K562 (cell line): Measurements from ENCODE around the gene FLII. TPM values are rescaled to one million over a fixed set of nuclear protein-coding genes. Genes with fewer than 3 reads are reported as not detected.

Experiments
- ATAC-seq: fragments of 200-7000 bp; cut with Tn5 transposase; 3 replicates; pipeline ENCODE4 v1.9.1; 2020; ENCODE audit warnings: moderate library complexity
- BruUV-seq: library from RNA; stranded (reverse); fragments of 400-500 nt; replicated peaks from 2 replicates; lab custom pipeline; 2021; lab: Mats Ljungman, UMichigan
- CTCF ChIA-PET: fragments of 300-600 bp; formaldehyde crosslinking; extraction: SDS; loops from one replicate; lab custom pipeline; 2021; ENCODE audit warnings: low intra/inter-chr PET ratio; lab: Yijun Ruan, JAX
- POLR2A ChIA-PET: fragments of 300-600, 350-650 bp; sonication (Branson Sonifier 250); formaldehyde crosslinking; extraction: SDS; loops from one replicate; lab custom pipeline; 2021; ENCODE audit warnings: antibody characterized with exemption, inconsistent platforms; lab: Yijun Ruan, JAX
- DNase-seq, 4 experiments: peaks; one replicate each; pipeline versions ENCODE4 v3.0.0 to v3.0.0-alpha.2; 2011 to 2018; ENCODE audit warnings: low spot score in 3 of 4, mixed read lengths in 3 of 4; ENCODE audit errors: extremely low read depth in 1 of 4
- FAIRE-seq: peaks from 2 replicates; lab custom pipeline; 2011; peaks lifted over from hg19 to GRCh38; lab: Jason Lieb, UNC
- H2AFZ ChIP-seq: 2 replicates; pipeline ENCODE4 v1.6.0; 2011; ENCODE audit warnings: low read depth, low read length, control low read depth, inconsistent platforms
- H3K27ac ChIP-seq: fragments of 200-600 bp; 3 replicates; pipeline ENCODE4 v1.8.0; 2011; ENCODE audit warnings: low read depth, mild to moderate bottlenecking, control low read depth, inconsistent platforms, low read length, moderate library complexity, mixed read lengths; ENCODE audit errors: extremely low read depth
- H3K27me3 ChIP-seq, 2 experiments: fragments of 300-600 bp in 1 of 2; 2 replicates in 1 of 2; 3 replicates in 1 of 2; pipeline versions ENCODE4 v1.6.0 to v1.8.0; 2011; ENCODE audit warnings: inconsistent platforms in 2 of 2, low read length in 2 of 2, mild to moderate bottlenecking in 1 of 2, mixed read lengths in 1 of 2, moderate library complexity in 1 of 2; ENCODE audit not compliant: control insufficient read depth in 2 of 2, insufficient read depth in 2 of 2
- H3K36me3 ChIP-seq: fragments of 300-600 bp; 3 replicates; pipeline ENCODE4 v1.8.0; 2011; ENCODE audit warnings: mild to moderate bottlenecking, low read length, inconsistent platforms; ENCODE audit not compliant: control insufficient read depth, insufficient read depth
- H3K4me1 ChIP-seq, 2 experiments: fragments of 200-600 bp in 1 of 2; replicated peaks in 1 of 2; 2 replicates in 1 of 2; 3 replicates in 1 of 2; pipeline versions ENCODE4 v1.5.1 to v1.8.0; 2011; ENCODE audit warnings: inconsistent platforms in 2 of 2, low read length in 2 of 2, mild to moderate bottlenecking in 1 of 2, mixed read lengths in 1 of 2, moderate library complexity in 1 of 2; ENCODE audit not compliant: control insufficient read depth in 2 of 2, insufficient read depth in 2 of 2
- H3K4me2 ChIP-seq: 2 replicates; pipeline ENCODE4 v1.6.1; 2011; ENCODE audit warnings: low read length, control low read depth, inconsistent platforms, mixed read lengths; ENCODE audit not compliant: insufficient read depth
- H3K4me3 ChIP-seq: fragments of 200-600 bp; sonication (generic), shearing (Covaris generic); 2 replicates; pipeline ENCODE4 v1.5.1; 2016; ENCODE audit warnings: control low read depth, inconsistent platforms
- H3K79me2 ChIP-seq: fragments of 200-600 bp; 3 replicates; pipeline ENCODE4 v1.8.0; 2011; ENCODE audit warnings: low read length, inconsistent platforms; ENCODE audit not compliant: control insufficient read depth, insufficient read depth
- H3K9ac ChIP-seq, 2 experiments: 2 replicates each; pipeline versions ENCODE4 v1.6.0 to v1.6.1; 2011; ENCODE audit warnings: low read depth in 2 of 2, low read length in 2 of 2, control low read depth in 1 of 2, inconsistent platforms in 1 of 2, mild to moderate bottlenecking in 1 of 2, mixed read lengths in 1 of 2; ENCODE audit not compliant: insufficient read depth in 1 of 2
- H3K9me1 ChIP-seq: one replicate; pipeline ENCODE4 v1.6.0; 2011; ENCODE audit warnings: inconsistent platforms, mild to moderate bottlenecking, low read length, moderate library complexity; ENCODE audit not compliant: control insufficient read depth, insufficient read depth
- H3K9me3 ChIP-seq: replicated peaks from 2 replicates; pipeline ENCODE4 v1.5.1; 2011; ENCODE audit warnings: low read depth, low read length, inconsistent platforms; ENCODE audit not compliant: control insufficient read depth, insufficient read depth
- H4K20me1 ChIP-seq: replicated peaks from 2 replicates; pipeline ENCODE4 v1.6.1; 2011; ENCODE audit warnings: low read length, inconsistent platforms, mixed read lengths; ENCODE audit not compliant: control insufficient read depth, insufficient read depth
- CC2D1A ChIP-seq: fragments of 450-650 bp; IDR thresholded peaks from 2 replicates; pipeline ENCODE4 v1.6.1; 2017; ENCODE audit warnings: mild to moderate bottlenecking
- PBX2 ChIP-seq, 2 experiments: IDR thresholded peaks in 1 of 2; conservative IDR thresholded peaks in 1 of 2; 2 replicates each; pipeline ENCODE4 v1.6.1; 2016; ENCODE audit warnings: low read depth in 2 of 2, mild to moderate bottlenecking in 1 of 2, missing compliant biosample characterization in 1 of 2, missing genetic modification characterization in 1 of 2, moderate library complexity in 1 of 2
- TFAP4 ChIP-seq: sonication (generic); formaldehyde crosslinking; IDR thresholded peaks from 2 replicates; pipeline ENCODE4 v1.8.0; 2022; ENCODE audit warnings: missing genetic modification reagents, mild to moderate bottlenecking, moderate library complexity, borderline replicate concordance
- ZFP91 ChIP-seq: sonication (generic); formaldehyde crosslinking; IDR thresholded peaks from 2 replicates; pipeline ENCODE4 v1.8.0; 2022; ENCODE audit warnings: mild to moderate bottlenecking, missing genetic modification reagents
- ZNF407 ChIP-seq: fragments of 450-650 bp; IDR thresholded peaks from 2 replicates; pipeline ENCODE4 v1.6.1; 2016; ENCODE audit warnings: low read depth
- WGBS: fragments of 100-300 bp; shearing (Covaris generic); methylation state at CpG from one replicate; pipeline ENCODE4 v1.1.6; 2016; ENCODE audit warnings: low coverage, mixed read lengths; ENCODE audit not compliant: insufficient coverage; ENCODE audit errors: missing lambda C conversion rate; 5-methylcytosine and 5-hydroxymethylcytosine counted together
- in situ Hi-C: fragments of 300-500 bp; cut with MboI; formaldehyde crosslinking; loops from 4 replicates; pipeline ENCODE4 v1.15.0; 2018; ENCODE audit warnings: inconsistent platforms, mixed read lengths
- intact Hi-C: fragments of 100-400 bp; cut with micrococcal nuclease; formaldehyde crosslinking; loops from 2 replicates; pipeline ENCODE4 v1.14.2; 2022
- polyA plus RNA-seq, 8 experiments: library from polyadenylated mRNA; depleted of rRNA in 4 of 8; stranded (reverse) in 5 of 8; unstranded in 3 of 8; fragments of >200 nt; fragmentation: Nextera tagmentation in 2 of 8; fragmentation: Illumina TruSeq in 1 of 8; extraction: Ambion mirVana in 2 of 8; extraction: Trizol in 1 of 8; gene quantifications; 2 replicates each; pipeline versions ENCODE4 v1.2.1 to v1.2.3, GENCODE V29; 2011 to 2014; ENCODE audit warnings: inconsistent platforms in 1 of 8, missing spikeins in 1 of 8
- total RNA-seq, 7 experiments: library from RNA; depleted of rRNA in 6 of 7; stranded (reverse); fragments of >200 nt in 6 of 7; fragmentation: Illumina TruSeq in 2 of 7; extraction: Trizol in 2 of 7; gene quantifications; 2 replicates each; pipeline versions ENCODE4 v1.2.1 to v1.2.3, GENCODE V29; 2011 to 2021; ENCODE audit warnings: low replicate concordance in 1 of 7

Gene FLII
- total and polyA plus RNA-seq, 9 of the 15 experiments (the other 6 are each of a cell fraction or from before 2014, with no cell fraction given): 11.7 to 126 (median 82.5) TPM

GRCh38 chr17:18217412-18218015 lies 41.0 kb downstream of the FLII start:
- no TSS peak for BruUV-seq
- Histone ChIP-seq H3K27me3 (no peaks in the 10 kb centered on the region), H2AFZ (no peak overlapping the region), H3K9ac (no peak overlapping the region), H3K4me1 (peaks cover 8 to 10% of the 10 kb centered on the region in 2 experiments; a peak in 3 of 5 replicates), H3K27ac (no peak overlapping the region), H3K4me3 (no peak overlapping the region), H3K79me2 (no peaks in the 10 kb centered on the region), H3K9me1 (peaks cover 3% of the 10 kb centered on the region), H3K9me3 (no peaks in the 10 kb centered on the region), H3K4me2 (no peak overlapping the region), H3K36me3 (no peaks in the 10 kb centered on the region), H4K20me1 (0 out of 2 replicates have a peak, but pooled peaks cover 7% of the 10 kb centered on the region)
- DNase-seq (peak; percentile 74 to 81 (median 78)), ATAC-seq (peak; percentile 96), FAIRE-seq (peak; percentile 90)
- intact Hi-C loops: no loop called here
- WGBS: 0% methylated on average over 5 of the region's 6 CpGs
- CTCF ChIA-PET: interaction anchor here (0.6 kb wide), 1 partner anchor 327 kb away, joined by 3 read pairs; no protein-coding TSS in a partner anchor
- in situ Hi-C loops: loop anchor here (25.0 kb wide), 1 partner anchor 345 kb away; no protein-coding TSS in a partner anchor
- POLR2A ChIA-PET: interaction anchor here (0.6 kb wide), 1 partner anchor 54 kb away, joined by 3 read pairs; no protein-coding TSS in a partner anchor
- TF ChIP-seq ZNF407 (no peak), PBX2 (CRISPR knock-in tag; IDR thresholded peaks at IDR 0.05; ENCODE audit: low read depth) (no peak), PBX2 (tag; conservative IDR thresholded peaks at IDR 0.05; ENCODE audit: low read depth) (no peak), TFAP4 (CRISPR knock-in tag) (peak; percentile 54; the same call in 1 of the 2 replicates), CC2D1A (0 out of 2 replicates have a peak, but pooled peaks have one; percentile 16), ZFP91 (no peak)
